ENCODE measurements around the gene ICAM4. TPM values are rescaled to one million over a fixed set of nuclear protein-coding genes. Genes with fewer than 3 reads are reported as not detected.

Gene ICAM4
- total RNA-seq, 1 donor from 2014 or later: 2.6 TPM

GRCh38 chr19:10252707-10253106 is 34.0 kb upstream of the ICAM4 start:
- Histone ChIP-seq H3K36me3 (ENCODE audit: control insufficient read depth in 3 of 3, insufficient read depth in 3 of 3, low read length in 3 of 3) (peaks cover 26 to 32% (median 27%) of the 10 kb centered on the region in 3 donors), H3K27ac (ENCODE audit: low read depth, low read length) (peak overlapping the region; percentile 69)

GRCh38 chr19:10254244-10254643 is 32.5 kb upstream of the ICAM4 start:
- Histone ChIP-seq H3K4me1 (ENCODE audit: control insufficient read depth in 3 of 3, insufficient read depth in 3 of 3, low read length in 3 of 3) (peaks cover 9 to 23% (median 14%) of the 10 kb centered on the region in 3 donors), H3K4me3 (ENCODE audit: low read length in 3 of 3) (no peak overlapping the region), H3K36me3 (ENCODE audit: control insufficient read depth in 3 of 3, insufficient read depth in 3 of 3, low read length in 3 of 3) (peaks cover 36 to 43% (median 39%) of the 10 kb centered on the region in 3 donors), H3K27ac (ENCODE audit: low read depth, low read length) (no peak overlapping the region), H3K9me3 (ENCODE audit: control insufficient read depth in 3 of 3, low read length in 3 of 3) (no peaks in the 10 kb centered on the region), H3K27me3 (ENCODE audit: control insufficient read depth in 3 of 3, insufficient read depth in 3 of 3, low read length in 3 of 3) (no peaks in the 10 kb centered on the region), H3K9ac (ENCODE audit: low read depth in 1 of 3, low read length in 3 of 3) (no peak overlapping the region)

More at GRCh38 chr19:10252707-10253106, 34.0 kb upstream of the ICAM4 start:
- Histone ChIP-seq H3K27me3 (ENCODE audit: control insufficient read depth in 3 of 3, insufficient read depth in 3 of 3, low read length in 3 of 3) (no peaks in the 10 kb centered on the region), H3K9me3 (ENCODE audit: control insufficient read depth in 3 of 3, low read length in 3 of 3) (no peaks in the 10 kb centered on the region), H3K9ac (ENCODE audit: low read depth in 1 of 3, low read length in 3 of 3) (peak overlapping the region; percentile 95 to 97 (median 95)), H3K4me1 (ENCODE audit: control insufficient read depth in 3 of 3, insufficient read depth in 3 of 3, low read length in 3 of 3) (peaks cover 9 to 16% (median 12%) of the 10 kb centered on the region in 3 donors), H3K4me3 (ENCODE audit: low read length in 3 of 3) (peak overlapping the region; percentile 94 to 99 (median 98))

GRCh38 chr19:10255358-10255757 is 31.4 kb upstream of the ICAM4 start:
- H3K27ac ChIP-seq (ENCODE audit: low read depth, low read length): no peak overlapping the region
- no peak overlapping the region for H3K4me3 ChIP-seq (ENCODE audit: low read length in 3 of 3)
- H3K36me3 ChIP-seq (ENCODE audit: control insufficient read depth in 3 of 3, insufficient read depth in 3 of 3, low read length in 3 of 3): peaks cover 36 to 43% (median 41%) of the 10 kb centered on the region in 3 donors
- H3K27me3 ChIP-seq (ENCODE audit: control insufficient read depth in 3 of 3, insufficient read depth in 3 of 3, low read length in 3 of 3): no peaks in the 10 kb centered on the region
- no peak overlapping the region for H3K9ac ChIP-seq (ENCODE audit: low read depth in 1 of 3, low read length in 3 of 3)
- no peaks in the 10 kb centered on the region for H3K9me3 ChIP-seq (ENCODE audit: control insufficient read depth in 3 of 3, low read length in 3 of 3)
- peaks cover 9 to 23% (median 12%) of the 10 kb centered on the region in 3 donors for H3K4me1 ChIP-seq (ENCODE audit: control insufficient read depth in 3 of 3, insufficient read depth in 3 of 3, low read length in 3 of 3)

GRCh38 chr19:10256551-10256950 is 30.2 kb upstream of the ICAM4 start:
- H3K36me3 ChIP-seq (ENCODE audit: control insufficient read depth in 3 of 3, insufficient read depth in 3 of 3, low read length in 3 of 3): peaks cover 36 to 43% (median 41%) of the 10 kb centered on the region in 3 donors
- H3K4me3 ChIP-seq (ENCODE audit: low read length in 3 of 3): no peak overlapping the region

GRCh38 chr19:10256970-10257615 is 29.7 kb upstream of the ICAM4 start:
- no peak overlapping the region for H3K4me3 ChIP-seq (ENCODE audit: low read length in 3 of 3)
- H3K36me3 ChIP-seq (ENCODE audit: control insufficient read depth in 3 of 3, insufficient read depth in 3 of 3, low read length in 3 of 3): peaks cover 36 to 43% (median 41%) of the 10 kb centered on the region in 3 donors
- H3K27me3 ChIP-seq (ENCODE audit: control insufficient read depth in 3 of 3, insufficient read depth in 3 of 3, low read length in 3 of 3): no peaks in the 10 kb centered on the region
- no peak overlapping the region for H3K27ac ChIP-seq (ENCODE audit: low read depth, low read length)
- H3K9me3 ChIP-seq (ENCODE audit: control insufficient read depth in 3 of 3, low read length in 3 of 3): no peaks in the 10 kb centered on the region
- peaks cover 9 to 20% (median 10%) of the 10 kb centered on the region in 3 donors for H3K4me1 ChIP-seq (ENCODE audit: control insufficient read depth in 3 of 3, insufficient read depth in 3 of 3, low read length in 3 of 3)
- no peak overlapping the region for H3K9ac ChIP-seq (ENCODE audit: low read depth in 1 of 3, low read length in 3 of 3)

More at GRCh38 chr19:10256551-10256950, 30.2 kb upstream of the ICAM4 start:
- H3K27ac ChIP-seq (ENCODE audit: low read depth, low read length): no peak overlapping the region
- peaks cover 9 to 23% (median 10%) of the 10 kb centered on the region in 3 donors for H3K4me1 ChIP-seq (ENCODE audit: control insufficient read depth in 3 of 3, insufficient read depth in 3 of 3, low read length in 3 of 3)
- no peak overlapping the region for H3K9ac ChIP-seq (ENCODE audit: low read depth in 1 of 3, low read length in 3 of 3)
- H3K9me3 ChIP-seq (ENCODE audit: control insufficient read depth in 3 of 3, low read length in 3 of 3): no peaks in the 10 kb centered on the region
- no peaks in the 10 kb centered on the region for H3K27me3 ChIP-seq (ENCODE audit: control insufficient read depth in 3 of 3, insufficient read depth in 3 of 3, low read length in 3 of 3)

GRCh38 chr19:10258080-10258710 is 28.6 kb upstream of the ICAM4 start:
- no peaks in the 10 kb centered on the region for H3K27me3 ChIP-seq (ENCODE audit: control insufficient read depth in 3 of 3, insufficient read depth in 3 of 3, low read length in 3 of 3)
- peaks cover 36 to 43% (median 41%) of the 10 kb centered on the region in 3 donors for H3K36me3 ChIP-seq (ENCODE audit: control insufficient read depth in 3 of 3, insufficient read depth in 3 of 3, low read length in 3 of 3)
- H3K9ac ChIP-seq (ENCODE audit: low read depth in 1 of 3, low read length in 3 of 3): no peak overlapping the region
- H3K4me3 ChIP-seq (ENCODE audit: low read length in 3 of 3): no peak overlapping the region
- H3K9me3 ChIP-seq (ENCODE audit: control insufficient read depth in 3 of 3, low read length in 3 of 3): no peaks in the 10 kb centered on the region
- H3K27ac ChIP-seq (ENCODE audit: low read depth, low read length): no peak overlapping the region
- H3K4me1 ChIP-seq (ENCODE audit: control insufficient read depth in 3 of 3, insufficient read depth in 3 of 3, low read length in 3 of 3): peaks cover 0 to 10% (median 2%) of the 10 kb centered on the region in 3 donors

GRCh38 chr19:10259162-10259905 is 27.4 kb upstream of the ICAM4 start:
- no peak overlapping the region for H3K4me3 ChIP-seq (ENCODE audit: low read length in 3 of 3)
- H3K9me3 ChIP-seq (ENCODE audit: control insufficient read depth in 3 of 3, low read length in 3 of 3): no peaks in the 10 kb centered on the region
- H3K27ac ChIP-seq (ENCODE audit: low read depth, low read length): no peak overlapping the region
- peaks cover 0 to 7% (median 2%) of the 10 kb centered on the region in 3 donors for H3K4me1 ChIP-seq (ENCODE audit: control insufficient read depth in 3 of 3, insufficient read depth in 3 of 3, low read length in 3 of 3)
- H3K36me3 ChIP-seq (ENCODE audit: control insufficient read depth in 3 of 3, insufficient read depth in 3 of 3, low read length in 3 of 3): peaks cover 33 to 36% (median 36%) of the 10 kb centered on the region in 3 donors
- peak overlapping the region in 1 of 3 donors; percentile 20 for H3K9ac ChIP-seq (ENCODE audit: low read depth in 1 of 3, low read length in 3 of 3)
- H3K27me3 ChIP-seq (ENCODE audit: control insufficient read depth in 3 of 3, insufficient read depth in 3 of 3, low read length in 3 of 3): no peaks in the 10 kb centered on the region

GRCh38 chr19:10260141-10260584 is 26.6 kb upstream of the ICAM4 start:
- Histone ChIP-seq H3K9ac (ENCODE audit: low read depth in 1 of 3, low read length in 3 of 3) (no peak overlapping the region), H3K36me3 (ENCODE audit: control insufficient read depth in 3 of 3, insufficient read depth in 3 of 3, low read length in 3 of 3) (peaks cover 26 to 31% (median 28%) of the 10 kb centered on the region in 3 donors), H3K4me1 (ENCODE audit: control insufficient read depth in 3 of 3, insufficient read depth in 3 of 3, low read length in 3 of 3) (peaks cover 0 to 7% (median 2%) of the 10 kb centered on the region in 3 donors), H3K9me3 (ENCODE audit: control insufficient read depth in 3 of 3, low read length in 3 of 3) (no peaks in the 10 kb centered on the region), H3K27me3 (ENCODE audit: control insufficient read depth in 3 of 3, insufficient read depth in 3 of 3, low read length in 3 of 3) (no peaks in the 10 kb centered on the region), H3K4me3 (ENCODE audit: low read length in 3 of 3) (no peak overlapping the region), H3K27ac (ENCODE audit: low read depth, low read length) (no peak overlapping the region)

- Histone ChIP-seq H3K4me1 (ENCODE audit: control insufficient read depth in 3 of 3, insufficient read depth in 3 of 3, low read length in 3 of 3) (peaks cover 0 to 7% (median 2%) of the 10 kb centered on the region in 3 donors), H3K4me3 (ENCODE audit: low read length in 3 of 3) (no peak overlapping the region), H3K36me3 (ENCODE audit: control insufficient read depth in 3 of 3, insufficient read depth in 3 of 3, low read length in 3 of 3) (peaks cover 9 to 14% (median 11%) of the 10 kb centered on the region in 3 donors), H3K9me3 (ENCODE audit: control insufficient read depth in 3 of 3, low read length in 3 of 3) (no peaks in the 10 kb centered on the region), H3K9ac (ENCODE audit: low read depth in 1 of 3, low read length in 3 of 3) (no peak overlapping the region), H3K27ac (ENCODE audit: low read depth, low read length) (no peak overlapping the region), H3K27me3 (ENCODE audit: control insufficient read depth in 3 of 3, insufficient read depth in 3 of 3, low read length in 3 of 3) (no peaks in the 10 kb centered on the region)
Measured at GRCh38 chr19:10262771-10263170, 24.0 kb upstream of the ICAM4 start.

Measured in skeletal muscle tissue (tissue), 4 donors.